ENCODE measurements around the gene HOXA7.

HOXA7 gene

DNA sequence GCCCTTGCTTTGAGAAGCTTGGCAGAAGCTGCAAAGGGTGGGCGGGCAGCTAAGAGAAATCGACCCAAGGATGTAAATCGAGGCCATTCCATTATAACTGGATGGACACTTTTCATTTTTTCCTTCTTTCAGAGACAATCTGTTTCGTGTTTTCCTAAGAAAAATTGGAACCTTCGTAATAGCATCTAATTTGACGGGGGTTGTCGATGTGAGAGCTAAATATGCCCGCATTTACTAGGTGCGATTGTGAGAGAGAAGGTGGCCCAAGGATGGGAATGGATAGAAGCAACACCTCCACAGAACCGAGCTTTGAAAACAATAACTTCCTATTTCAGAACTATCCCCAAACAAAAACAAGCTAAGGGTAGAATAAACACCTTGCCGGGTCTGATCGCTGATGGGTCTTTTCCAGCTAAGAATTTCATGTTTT, 25.1 kb downstream of the HOXA7 start:
- DNase-seq = no peak

DNA sequence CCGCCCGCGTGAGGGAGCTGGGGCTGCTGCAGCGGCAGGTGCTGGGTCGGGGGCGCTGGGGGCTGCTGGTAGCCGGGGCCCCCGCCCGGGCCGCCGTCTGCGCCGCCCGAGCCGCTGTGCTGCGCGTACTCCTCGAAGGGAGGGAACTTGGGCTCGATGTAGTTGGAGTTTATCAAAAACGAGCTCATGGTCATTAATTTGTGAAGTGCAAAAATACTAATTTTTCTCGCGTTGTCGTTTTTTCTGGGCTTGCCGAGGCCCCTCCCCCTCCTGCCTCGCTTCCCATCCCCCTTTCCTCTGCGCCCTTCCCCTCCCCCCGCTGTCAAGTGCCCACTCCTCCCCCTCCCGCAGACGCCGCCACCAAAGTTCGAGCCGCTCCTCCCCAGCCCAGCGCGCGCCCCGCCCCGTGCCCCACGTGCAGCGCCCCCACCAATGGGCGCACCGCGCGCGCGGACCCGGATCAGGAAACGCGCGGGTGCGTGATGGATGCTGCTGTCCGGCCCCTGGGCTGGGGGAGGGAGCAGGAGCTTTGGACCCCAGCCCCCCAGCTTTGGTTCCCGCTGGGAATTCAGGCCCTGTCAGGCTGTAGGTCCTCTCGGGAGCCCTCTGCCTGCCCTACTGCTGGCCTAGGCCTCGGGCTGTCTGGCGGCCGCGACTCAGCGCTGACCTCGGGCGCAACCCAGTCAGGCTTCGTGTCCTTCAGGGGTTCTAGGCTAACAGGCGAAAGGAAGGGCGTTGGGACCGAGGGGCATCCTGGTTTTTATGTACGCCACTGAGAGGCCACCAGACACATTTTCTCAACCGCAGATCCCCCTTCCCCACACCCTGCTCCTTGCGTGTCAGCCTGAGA, 25.7 kb downstream of the HOXA7 start, which contains the start of gene HOXA4:
Gene HOXA4 (minus strand): TSS at position 218 of the 850 bp plus-strand sequence. CDS start 24 bp downstream, at position 194.
- peak; percentile 85 for DNase-seq

GRCh38 chr7:27129729-27130539, 26.5 kb downstream of the HOXA7 start:
- peak; percentile 26 for DNase-seq

DNA sequence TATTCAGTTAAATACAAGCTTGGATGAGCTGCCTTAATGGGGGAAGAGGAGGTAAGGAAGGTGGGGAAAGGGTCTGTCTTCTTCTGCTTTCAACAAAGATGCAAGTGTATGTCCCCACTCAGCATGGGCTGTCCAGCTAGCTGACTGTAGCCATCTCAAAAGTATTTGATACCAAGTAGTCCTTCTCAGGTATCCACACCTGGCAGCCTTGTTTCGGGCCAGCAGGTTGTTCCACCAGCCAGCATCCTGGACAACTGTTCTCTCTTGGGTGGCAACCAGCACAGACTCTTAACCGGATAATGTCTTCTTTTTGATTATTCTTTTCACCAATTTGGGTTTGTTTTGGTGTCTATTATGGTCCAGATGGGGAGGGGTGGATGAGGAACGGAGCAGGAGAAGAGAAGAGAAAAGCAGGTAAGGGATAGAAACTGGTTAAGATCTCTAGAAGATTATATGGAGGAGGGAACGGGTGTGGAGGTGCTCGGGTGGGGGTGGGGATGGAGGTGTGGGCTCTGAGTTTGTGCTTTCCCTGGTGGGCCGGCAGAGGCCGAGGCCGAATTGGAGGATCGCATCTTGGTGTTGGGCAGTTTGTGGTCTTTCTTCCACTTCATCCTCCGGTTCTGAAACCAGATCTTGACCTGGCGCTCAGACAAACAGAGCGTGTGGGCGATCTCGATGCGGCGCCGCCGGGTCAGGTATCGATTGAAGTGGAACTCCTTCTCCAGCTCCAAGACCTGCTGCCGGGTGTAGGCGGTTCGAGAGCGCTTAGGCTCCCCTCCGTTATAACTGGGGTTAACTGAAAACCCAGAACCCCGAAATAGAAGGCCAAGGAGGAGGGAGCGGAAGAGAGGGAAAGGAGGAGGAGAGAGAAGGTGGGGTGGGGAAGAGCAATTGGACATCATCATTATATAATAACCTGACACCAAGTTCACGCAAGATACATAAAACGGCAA, 27.4 kb downstream of the HOXA7 start:
- DNase-seq = no peak

- no peak for DNase-seq
These were observed 28.4 kb downstream of the HOXA7 start for GRCh38 chr7:27128034-27128433.

DNA sequence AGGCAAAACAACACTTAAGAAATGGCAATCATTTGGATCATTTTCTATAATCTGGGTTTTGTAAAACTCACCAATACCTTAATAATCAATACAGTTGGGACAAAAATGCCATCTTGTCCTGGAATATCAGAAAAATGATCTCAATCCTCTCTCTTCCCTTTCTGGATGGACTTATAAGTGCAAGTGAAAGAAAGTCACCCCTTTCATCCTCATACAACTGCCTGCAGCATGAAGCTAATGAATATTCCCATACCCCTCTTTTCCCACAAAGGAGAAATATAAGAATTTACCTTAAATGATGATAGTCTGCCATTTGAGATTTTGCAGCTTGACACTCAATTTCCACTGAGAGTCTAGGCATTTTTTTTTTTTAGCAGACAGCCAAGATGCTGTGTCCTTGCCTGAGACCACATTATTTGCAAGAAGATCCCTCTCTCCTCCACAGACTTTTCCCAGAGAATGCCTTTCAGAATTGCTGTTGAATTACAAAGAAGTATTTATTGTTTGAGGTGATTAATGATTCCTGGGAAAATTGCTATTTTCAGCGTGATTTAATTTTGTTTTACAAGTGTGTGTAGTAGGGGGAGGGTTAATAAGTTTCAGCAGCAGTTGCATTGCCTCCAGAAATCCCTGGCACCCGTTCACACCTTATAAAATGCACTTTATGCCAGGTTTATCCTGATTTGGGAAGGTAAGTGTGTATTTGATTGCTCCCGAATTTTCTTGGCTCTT, 29.7 kb downstream of the HOXA7 start:
- DNase-seq = no peak

GRCh38 chr7:27125986-27126394, 30.5 kb downstream of the HOXA7 start:
- DNase-seq = no peak

GRCh38 chr7:27124902-27125689, 31.4 kb downstream of the HOXA7 start:
- no peak for DNase-seq

DNA sequence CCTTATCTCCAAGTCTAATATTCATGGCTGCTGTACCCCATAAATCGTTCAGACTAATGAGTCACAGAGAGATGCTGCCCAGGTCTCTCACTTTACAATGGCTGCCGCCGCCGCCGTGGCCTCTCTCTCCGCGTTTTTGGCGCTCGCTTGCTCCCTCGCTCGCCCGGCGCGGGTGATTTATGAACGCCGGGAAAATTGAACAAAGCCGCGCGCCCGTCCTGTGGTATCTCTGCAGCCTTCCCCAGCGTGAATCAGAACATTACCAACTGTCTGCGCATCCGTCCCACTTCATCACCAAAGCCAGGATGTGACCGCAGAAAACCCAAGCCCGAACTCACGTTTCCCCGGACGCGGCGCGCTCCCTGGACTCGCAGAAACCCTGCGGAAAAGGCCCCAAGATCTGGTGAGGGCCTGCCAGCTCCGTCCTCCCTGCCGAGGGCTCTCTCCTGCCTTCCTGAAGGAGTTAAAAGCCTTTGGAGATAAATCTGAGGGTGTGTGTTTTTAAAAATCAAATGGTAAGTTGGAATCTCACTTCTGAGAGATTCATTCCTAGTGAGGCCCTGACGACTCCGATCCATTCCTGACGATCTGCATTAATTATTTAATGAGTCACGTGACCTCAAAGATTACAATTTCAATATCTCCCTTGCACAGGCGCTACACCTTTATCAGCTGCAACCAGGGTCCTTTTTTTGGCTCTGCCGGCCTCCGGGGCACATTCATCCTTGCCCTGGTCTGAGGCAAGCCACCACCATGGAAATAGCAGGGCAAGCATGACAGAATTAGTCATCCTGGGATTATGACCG, 32.2 kb downstream of the HOXA7 start:
- no peak for DNase-seq

- DNase-seq = no peak
These were observed 32.9 kb downstream of the HOXA7 start for GRCh38 chr7:27123477-27124053.

DNA sequence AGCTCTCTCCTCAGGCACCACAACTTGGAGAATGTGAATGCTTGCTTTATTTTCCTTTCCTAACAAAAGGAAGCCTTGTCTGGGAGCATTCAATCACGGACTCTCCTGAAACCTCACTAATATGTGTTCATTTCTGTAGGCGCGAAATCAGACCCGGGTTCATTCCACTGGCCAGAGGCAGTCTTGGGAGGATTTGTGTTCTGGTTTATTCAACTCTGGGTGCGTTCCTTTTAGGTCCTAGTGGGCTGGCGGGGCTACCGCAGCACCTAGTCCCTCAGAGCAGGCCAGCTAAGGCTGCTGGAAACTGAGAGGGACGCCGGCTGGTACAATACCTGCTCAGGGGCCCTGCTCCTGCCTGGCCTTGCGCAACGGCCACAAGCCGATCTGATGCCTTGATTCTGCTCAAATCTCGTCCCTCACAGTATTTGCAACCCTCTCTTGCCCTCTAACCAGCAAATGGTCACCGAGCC, 33.4 kb downstream of the HOXA7 start:
- DNase-seq = no peak

DNA sequence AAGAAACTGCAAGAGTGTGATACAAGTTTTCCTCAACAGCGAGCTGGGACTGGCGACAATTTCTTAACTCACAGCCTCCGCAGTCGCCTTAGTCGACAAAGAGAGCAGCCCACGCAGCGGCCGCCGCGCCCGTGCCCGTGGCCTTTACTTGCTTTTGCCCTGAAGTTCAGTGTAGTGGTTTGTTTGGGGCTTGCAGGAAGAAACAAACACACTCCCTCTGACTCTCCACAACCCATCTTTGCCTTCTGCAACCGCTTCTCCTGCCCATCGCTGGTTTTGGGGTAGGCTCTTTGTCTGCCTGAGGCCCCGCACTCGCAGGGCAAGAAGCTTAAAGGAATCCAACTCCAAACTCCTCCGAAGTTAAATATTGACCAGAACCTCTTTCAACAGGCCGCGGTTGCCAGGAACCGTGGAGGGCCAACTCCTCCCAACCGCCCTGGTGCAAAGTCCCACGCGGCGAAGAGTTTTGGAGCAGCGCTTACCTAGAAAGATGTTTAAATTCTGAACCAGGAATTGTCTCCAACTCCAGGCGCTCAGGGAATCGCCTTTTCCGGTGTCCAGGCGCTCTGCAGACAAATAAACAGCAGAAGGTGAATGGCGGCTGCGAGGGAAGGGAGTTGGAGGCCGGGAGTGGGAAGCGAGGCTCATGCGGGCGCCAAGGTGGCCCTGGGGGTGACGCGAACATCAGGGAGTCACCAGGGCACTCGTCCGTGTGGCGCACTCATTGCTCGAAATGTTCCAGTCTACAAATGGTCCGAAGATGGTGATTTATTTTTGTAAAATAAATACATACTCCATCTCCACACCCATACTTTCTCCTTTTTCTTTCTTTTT, 34.2 kb downstream of the HOXA7 start:
- no peak for DNase-seq

DNA sequence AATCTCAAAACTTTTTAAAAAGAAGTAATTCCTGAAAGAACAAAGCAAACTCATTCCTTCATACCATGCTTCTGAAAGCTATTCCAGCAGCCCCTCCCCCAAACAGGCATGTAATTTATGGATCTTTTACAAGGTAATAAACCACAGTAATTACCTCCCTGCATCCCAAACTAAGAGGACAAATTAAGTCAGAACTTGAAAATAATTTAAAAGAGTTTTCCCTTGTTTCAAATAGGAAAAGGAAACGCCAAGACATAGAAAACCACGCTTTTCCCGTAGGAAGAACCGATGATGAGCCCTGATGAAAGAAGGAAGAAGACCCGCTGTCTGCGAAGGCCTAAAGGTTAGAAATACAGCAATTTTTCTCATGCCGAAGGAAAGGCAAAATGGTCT, 34.8 kb downstream of the HOXA7 start:
- DNase-seq = no peak

DNA sequence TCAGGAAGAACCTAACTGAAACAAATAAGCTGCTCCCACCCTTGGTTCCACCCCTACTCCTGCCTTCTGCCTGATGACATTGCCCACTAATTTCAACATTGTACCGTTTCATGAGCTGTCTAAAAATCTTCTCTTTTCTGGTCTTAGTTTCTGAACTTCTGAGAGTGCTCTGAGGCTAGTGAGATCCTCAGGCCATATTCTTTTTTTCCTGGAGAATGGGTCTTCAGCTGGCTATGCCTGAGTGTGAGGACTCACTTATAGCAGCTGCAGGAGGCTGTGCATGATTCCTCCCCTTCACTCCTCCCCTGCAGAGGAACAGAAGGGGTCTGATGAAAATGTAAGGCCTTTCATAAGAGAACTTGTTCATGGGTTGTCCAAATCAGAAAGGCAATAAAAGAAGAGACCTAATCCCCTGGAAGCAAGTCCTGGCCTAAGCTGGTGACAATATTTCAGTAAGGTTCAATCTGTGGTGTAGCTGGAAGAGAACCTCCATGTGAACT, 37.0 kb downstream of the HOXA7 start:
- DNase-seq = no peak

DNA sequence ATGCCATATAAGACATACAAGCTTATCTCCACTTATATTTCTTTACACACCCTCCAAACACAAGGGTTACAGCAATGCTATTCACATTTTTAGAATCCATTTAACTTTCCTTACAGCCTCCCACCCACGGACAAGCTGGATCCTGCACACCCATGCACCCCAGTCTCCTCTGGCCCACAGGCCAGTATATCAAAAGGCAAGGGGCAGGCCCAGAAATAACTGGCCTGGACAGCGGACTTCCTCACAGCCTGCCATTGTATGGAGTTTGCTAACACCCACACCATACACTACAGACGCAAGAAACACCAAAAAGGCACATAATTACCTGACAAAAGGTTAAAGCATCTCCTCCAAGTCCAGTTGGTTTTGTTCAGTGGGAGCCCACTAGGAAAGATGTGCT, 37.9 kb downstream of the HOXA7 start:
- no peak for DNase-seq

- no peak for DNase-seq
These were observed 38.5 kb downstream of the HOXA7 start for GRCh38 chr7:27117887-27118491.

DNA sequence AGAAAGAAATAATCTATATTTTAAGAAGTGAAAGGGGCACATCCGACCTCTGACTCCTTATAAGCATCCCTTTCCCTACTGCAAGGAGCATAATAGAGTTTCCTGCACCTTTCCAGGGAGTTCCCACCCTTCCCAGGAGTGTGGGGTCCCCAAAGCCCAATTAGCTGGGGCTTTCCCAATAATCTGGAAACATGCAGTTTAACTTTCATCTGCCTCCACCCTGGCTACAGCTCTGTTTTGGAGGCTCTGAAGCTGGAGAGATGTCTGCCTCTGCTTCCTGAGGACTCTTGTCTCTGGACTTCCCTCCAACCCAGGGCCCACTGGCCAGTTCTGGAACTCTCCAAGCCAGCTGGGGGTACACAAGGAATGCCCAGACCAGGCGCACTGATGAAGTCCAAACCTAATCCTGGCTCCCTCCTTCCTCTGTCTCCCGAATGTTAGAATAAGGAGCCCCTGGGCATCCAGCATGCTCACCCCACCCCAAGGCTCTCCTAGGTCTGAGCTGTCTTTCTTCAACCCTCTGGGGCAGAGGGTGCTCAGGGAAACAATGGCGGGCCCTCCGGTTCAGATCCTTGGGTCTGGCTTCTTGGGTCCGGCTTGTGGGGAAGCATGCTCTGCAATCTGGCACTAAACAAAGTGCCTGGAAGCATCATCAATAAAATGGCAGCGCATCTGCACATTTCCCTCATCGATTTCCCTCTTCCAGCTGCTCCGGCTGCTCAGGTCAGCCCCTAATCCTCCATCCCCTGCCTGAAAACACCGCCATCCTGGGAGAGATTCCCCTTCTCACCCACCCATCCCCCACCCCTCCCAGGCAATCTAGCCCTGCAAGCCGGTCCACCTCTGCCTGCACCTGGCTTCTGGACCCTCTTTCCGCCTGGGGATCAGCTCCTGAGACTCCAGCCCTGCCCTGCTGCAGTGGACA, 39.3 kb downstream of the HOXA7 start:
- no peak for DNase-seq

Data from CD4-positive, alpha-beta T cell treated with Interleukin-6 for 4 hours (primary cell).